Suprapubic skin (tissue), 4 donors: ENCODE measurements around the gene FAM186B.

Source experiments
- EP300 ChIP-seq: sonication (generic); formaldehyde crosslinking; IDR thresholded peaks from one replicate; pipeline ENCODE4 v1.6.1; 2017; ENCODE audit warnings: antibody characterized with exemption
- POLR2AphosphoS5 ChIP-seq, 3 donors: sonication (generic); formaldehyde crosslinking; IDR thresholded peaks; one replicate each; pipeline ENCODE4 v1.6.1; 2017; ENCODE audit warnings: antibody characterized with exemption in 3 of 3
- TF ChIP-seq, protein P1 (sequence below), 2 donors: fragments of 200-600 bp in 1 of 2; fragments of 450-650 bp in 1 of 2; sonication (generic) in 1 of 2; IDR thresholded peaks; one replicate each; pipeline ENCODE4 v1.5.1; 2016 to 2019; ENCODE audit warnings: antibody characterized with exemption in 2 of 2, mild to moderate bottlenecking in 1 of 2, moderate library complexity in 1 of 2

- TF ChIP-seq EP300 (no peak), POLR2AphosphoS5 (IDR thresholded peaks at IDR 0.05) (no peak)
- TF ChIP-seq, protein P1, sequence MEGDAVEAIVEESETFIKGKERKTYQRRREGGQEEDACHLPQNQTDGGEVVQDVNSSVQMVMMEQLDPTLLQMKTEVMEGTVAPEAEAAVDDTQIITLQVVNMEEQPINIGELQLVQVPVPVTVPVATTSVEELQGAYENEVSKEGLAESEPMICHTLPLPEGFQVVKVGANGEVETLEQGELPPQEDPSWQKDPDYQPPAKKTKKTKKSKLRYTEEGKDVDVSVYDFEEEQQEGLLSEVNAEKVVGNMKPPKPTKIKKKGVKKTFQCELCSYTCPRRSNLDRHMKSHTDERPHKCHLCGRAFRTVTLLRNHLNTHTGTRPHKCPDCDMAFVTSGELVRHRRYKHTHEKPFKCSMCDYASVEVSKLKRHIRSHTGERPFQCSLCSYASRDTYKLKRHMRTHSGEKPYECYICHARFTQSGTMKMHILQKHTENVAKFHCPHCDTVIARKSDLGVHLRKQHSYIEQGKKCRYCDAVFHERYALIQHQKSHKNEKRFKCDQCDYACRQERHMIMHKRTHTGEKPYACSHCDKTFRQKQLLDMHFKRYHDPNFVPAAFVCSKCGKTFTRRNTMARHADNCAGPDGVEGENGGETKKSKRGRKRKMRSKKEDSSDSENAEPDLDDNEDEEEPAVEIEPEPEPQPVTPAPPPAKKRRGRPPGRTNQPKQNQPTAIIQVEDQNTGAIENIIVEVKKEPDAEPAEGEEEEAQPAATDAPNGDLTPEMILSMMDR (IDR thresholded peaks at IDR 0.05) = no peak
These were observed 59.0 kb downstream of the FAM186B start for GRCh38 chr12:49546481-49546880.
